CD4-positive, alpha-beta T cell treated with Interleukin-6 for 4 hours (primary cell): ENCODE measurements around the gene CHORDC1.
"Not testable (repeated sequence)": the region's sequence is repeated elsewhere in the genome, so short reads cannot be mapped to it uniquely, and the experiment has no call there.

Experiments
- DNase-seq: peaks from one replicate; pipeline ENCODE4 v3.0.0-alpha.2; 2020; ENCODE audit warnings: mixed read lengths

CHORDC1 gene

DNA sequence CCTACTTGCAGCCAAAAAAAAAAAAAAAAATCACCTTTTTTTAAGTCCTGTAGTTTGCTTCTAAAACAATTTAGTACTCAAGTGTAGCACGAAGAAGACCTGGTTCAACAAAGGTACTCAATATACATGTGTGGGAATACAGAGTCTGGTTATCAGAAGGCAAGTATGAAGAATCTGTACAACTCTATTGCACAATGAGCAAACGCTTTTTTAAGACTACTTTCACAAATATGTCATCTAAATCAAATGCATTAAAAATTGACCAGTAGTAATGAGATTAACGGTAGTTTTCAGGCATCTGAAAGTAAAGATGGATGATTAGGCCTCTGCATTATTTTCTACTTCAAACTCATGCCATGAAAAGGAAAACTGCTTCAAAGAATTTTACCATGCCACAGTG, 9.5 kb downstream of the CHORDC1 start:
- no peak for DNase-seq

DNA sequence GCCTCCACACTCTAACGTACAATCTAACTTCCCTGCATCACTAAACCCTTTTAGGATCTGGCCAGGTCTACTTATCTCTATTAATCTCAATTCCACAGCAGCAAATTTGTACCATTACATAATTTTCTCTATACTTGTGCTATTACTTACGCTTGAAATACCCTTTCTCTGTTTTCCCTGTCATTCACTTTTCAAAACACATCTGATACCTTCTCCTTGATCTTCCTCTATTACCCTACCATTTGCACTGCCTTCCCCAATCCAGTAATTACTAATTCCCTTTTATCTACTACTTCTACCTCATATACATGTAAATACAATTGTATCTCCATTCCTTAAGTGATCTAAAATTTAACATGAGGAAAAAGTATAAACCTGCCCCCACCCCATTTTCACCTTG, 14.0 kb downstream of the CHORDC1 start:
- DNase-seq = no peak

DNA sequence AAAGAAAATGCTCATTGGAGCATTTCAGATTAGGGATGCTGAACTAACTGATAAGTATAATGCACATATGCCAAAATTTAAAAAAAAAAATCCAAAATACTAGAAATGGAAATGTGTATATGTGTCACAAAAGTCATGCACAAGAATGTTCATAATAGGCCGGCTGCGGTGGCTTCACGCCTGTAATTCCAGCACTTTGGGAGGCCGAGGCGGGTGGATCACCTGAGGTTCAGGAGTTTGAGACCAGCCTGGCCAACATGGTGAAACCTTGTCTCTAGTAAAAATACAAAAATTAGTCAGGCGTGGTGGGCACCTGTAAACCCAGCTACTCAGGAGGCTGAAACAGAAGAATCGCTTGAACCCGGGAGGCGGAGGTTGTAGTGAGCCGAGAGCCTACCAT, 14.9 kb downstream of the CHORDC1 start:
- not testable (repeated sequence) for DNase-seq

DNA sequence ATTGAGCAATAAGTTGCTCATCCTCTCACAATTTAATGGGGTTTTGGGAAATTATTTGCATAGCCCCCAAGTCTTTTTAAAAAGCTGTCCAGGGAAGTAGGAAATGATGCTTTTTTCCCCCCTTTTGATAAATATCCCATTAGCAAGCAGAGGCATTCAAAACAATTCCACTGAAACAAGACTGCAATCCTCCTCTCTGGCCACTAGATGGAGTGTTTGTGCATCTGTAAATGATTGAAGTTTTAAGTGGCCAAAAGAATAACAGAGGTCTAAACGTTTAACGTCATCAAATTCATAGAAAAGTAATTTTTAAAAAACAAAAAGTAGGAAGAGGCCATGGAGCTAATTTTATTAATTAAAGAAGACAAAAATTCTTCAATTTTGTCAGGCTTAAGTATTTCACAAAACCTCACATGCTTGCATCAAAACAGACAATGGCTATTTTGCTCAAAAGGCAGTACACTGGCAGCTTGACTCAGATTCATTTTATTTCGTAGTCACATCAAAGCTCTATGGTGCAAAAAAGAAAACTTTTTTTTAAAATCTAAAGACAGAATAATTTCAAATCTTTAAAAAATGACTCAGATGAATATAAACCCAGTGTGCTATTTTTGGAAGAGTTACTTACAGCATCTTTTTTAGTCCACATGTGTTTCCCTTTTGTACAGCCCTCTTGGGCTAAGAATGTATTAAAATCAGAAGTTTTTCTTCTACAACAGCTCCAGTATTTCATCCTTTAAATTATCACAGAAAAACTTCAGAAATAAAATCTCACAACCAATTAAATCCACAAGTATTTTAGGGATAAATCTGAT, 17.8 kb downstream of the CHORDC1 start:
- DNase-seq = peak; percentile 15

DNA sequence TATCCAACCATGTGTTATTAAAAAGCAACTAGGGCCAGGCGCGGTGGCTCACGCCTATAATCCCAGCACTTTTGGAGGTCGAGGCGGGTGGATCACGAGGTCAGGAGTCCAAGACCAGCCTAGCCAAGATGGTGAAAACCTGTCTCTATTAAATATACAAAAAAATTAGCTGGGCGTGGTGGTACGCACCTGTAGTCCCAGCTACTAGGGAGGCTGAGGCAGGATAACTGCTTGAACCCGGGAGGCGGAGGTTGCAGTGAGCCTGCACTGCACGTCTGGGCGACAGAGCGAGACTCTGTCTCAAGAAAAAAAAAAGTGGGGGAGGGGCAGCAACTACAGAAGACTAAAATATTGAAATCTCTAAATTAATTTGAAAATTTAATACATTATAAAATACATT, 18.4 kb downstream of the CHORDC1 start:
- DNase-seq = no peak

DNA sequence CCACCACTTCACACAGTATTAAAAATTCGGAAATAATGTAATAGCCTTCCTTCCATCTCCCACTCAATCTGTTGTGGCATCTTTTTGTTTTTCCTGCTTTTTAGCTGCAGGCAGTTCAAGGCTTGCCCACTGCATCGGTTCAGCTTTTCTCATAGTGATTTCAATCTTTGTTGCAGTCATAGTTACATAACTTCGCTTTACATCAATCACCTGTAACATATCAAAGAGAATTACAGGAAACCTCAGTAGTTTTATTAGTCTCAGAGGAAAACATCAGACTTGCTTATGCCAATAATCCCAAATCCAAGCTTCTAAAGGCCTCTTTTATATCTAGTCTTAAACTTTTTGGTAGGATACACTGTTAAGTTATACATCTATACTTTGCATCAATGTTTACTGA, 20.5 kb downstream of the CHORDC1 start:
- no peak for DNase-seq

DNA sequence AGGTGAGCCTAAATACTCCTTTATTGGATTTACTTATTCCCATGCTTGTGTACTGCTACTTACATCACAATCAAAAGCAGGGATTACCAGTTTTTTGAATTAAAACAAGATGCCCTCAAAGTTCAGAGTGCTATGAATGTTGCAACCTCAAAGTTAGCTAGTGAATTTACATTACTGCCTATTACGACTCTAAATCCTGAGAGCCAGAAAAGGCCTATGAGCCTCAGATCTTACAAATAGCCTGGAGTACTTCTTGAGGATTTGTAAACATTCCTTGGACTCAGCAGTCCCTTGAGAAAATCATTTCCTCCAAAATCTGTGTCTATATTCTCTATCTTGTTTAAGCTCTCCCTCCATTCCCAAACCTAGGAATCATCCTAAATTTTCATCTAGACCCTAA, 25.5 kb downstream of the CHORDC1 start:
- DNase-seq = no peak

DNA sequence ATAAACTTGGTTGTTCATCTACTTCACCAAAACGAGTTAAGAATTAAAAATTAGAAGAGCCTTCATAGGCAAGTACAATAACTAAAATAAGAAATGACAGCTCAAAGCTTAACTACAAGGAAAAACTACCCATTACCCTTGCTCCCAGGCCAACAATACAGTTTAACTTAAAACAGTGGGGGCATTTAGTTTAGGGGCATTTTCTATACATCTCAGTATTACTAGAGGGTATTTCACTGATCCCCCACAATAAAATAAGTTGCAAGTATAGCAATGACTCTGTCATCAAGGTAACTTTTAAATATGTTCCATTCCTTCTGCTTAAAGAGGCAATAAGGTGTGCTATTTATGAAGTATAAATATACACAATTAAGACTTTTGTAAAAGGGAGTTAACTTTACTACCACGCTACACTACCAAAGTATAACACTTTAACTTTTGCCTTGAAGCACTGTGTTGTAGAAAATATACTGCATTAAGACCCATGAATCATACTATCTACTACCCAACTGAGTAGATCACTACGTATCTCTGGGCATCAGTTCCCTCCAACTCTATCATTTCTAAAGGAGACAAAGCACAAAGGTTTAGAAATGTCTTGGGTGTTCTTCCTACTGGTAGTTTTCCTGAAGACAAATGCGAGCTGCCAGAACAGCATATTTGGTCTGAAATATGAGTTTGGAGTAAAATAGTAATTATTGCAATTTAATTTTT, 29.8 kb downstream of the CHORDC1 start:
- DNase-seq = no peak

DNA sequence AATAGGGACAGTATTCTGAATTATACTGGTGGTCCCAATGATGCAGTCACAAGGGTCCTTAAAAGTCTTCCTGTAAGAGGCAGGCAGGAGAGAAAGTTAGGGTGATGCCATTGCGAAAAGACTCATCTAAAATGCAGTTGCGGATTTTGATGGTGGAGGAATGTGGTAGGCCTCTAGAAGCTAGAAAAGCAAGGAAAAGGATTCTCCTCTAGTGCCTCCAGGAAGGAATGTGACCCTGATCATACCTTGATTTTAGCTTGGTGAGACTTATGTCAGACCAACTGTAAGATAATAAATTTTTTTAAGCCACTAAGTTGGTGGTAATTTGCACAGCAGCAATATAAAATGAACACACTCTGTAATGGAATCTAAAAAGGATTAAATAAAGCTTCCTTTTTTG, 33.8 kb downstream of the CHORDC1 start:
- DNase-seq = no peak

DNA sequence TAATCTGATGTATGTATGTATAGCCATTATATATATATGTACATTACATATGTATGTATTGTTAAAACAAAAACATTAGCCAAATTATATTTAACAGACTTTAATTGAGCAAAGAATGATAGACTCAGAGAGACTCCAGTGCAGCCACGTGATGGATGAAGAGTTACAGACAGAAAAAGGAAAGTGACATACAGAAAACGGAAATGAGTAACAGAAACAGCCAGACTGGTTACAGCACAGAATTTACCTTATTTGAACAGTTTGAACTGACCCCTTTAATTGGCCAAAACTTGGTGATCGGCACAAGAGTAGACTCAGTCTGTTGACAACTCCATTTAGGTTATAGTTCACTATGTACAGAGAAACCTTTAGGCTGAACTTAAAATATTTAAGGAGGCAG, 35.0 kb downstream of the CHORDC1 start:
- DNase-seq = no peak

DNA sequence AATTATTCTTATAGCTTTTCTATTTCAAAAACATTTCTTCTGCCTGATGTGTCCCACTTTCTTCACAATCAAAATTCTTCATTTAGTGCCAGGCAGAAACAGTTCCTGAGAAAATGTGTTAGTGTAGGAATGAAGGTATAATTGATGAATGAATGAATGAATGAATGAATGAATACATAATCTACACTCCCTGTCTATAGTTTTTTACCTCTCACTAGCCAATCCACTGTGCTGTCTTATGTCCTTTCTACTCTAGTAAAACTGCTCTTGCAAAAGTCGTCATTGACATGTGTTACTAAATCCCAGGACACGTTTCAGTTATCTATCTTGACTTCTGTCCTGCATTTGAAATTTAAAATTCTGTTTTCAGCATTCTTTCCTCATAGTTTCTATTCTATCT, 42.9 kb downstream of the CHORDC1 start:
- DNase-seq = no peak

DNA sequence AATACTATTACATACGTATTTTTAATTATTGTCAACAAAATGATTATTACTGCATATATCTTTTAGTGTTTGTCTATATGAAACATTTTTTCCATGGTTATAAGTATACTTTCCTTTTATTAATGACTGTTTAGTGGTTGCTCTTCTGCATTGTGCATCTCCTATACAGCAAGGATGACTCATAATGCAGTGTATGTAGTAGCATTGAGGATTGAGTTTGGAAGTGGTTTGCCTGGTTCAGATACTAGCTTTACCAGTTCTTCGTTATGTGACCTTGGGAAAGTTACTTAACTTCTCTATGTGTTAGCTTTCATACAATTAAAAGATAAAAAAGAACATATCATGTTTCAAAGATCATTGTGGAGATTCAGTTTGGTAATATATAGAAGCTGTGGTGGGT, 44.1 kb downstream of the CHORDC1 start:
- DNase-seq = no peak

DNA sequence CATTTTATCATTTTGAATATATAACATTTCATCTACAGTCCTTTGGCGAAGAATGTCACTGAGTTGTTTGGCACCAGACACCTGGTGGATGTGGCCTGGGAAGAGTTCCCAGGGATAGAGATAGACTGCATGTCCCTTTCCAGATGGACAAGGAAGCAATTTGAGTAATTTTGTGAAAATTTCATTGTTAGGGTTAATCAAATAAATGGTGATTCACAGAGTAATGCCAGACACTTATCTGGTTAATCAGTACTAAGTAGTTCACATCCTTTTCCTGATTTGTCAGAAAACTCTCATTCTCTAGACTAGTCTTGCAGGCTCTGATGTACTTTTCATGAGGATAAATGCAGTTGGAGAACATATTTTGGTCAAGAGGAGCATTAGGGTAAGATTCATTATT, 46.8 kb downstream of the CHORDC1 start:
- no peak for DNase-seq

DNA sequence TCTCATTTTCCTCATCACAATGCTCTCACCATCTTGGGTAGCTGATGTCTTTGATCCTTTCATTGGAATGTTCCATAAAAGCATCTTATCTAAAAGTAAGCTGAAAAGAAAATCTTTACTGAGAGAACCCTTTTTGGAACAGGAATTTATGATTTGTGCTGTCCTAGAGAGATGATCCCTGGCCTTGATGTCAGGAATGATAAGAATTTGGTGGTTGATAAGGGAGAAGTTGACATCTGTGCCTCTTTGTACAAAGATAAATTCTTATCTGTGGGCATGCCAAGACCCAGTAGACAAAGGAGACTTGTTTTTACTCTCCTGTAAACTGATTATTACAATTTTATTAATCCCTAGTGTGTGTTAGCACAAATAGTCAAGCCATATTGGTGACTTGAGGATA, 51.5 kb downstream of the CHORDC1 start:
- DNase-seq = no peak

DNA sequence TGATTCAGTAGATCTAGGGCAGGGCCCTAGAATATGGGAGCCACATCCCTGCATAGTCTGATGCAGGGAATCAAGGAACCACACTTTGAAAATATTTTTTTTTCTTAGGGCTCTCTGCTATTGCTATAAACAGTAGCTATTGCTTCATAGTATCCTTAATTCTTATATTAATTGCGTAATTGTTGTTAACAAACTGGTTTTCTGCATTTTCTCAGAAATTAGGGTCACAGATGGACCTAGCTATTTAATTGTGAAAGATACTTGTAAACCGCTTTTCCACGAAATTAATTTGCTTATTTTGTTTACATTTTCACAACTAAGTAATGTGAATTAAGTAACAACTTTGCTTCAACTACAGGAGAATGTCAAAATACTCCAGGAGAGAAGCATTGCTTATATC, 54.3 kb downstream of the CHORDC1 start:
- no peak for DNase-seq

DNA sequence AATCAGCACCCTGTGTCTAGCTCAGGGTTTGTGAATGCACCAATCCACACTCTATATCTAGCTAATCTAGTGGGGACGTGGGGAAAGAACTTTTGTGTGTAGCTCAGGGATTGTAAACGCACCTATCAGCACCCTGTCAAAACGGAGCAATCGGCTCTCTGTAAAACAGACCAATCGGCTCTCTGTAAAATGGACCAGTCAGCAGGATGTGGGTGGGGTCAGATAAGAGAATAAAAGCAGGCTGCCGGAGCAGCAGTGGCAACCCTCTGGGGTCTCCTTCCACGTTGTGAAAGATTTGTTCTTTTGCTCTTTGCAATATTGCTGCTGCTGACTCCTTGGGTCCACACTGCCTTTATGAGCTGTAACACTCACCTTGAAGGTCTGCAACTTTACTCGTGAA, 55.1 kb downstream of the CHORDC1 start:
- DNase-seq = not testable (repeated sequence)

DNA sequence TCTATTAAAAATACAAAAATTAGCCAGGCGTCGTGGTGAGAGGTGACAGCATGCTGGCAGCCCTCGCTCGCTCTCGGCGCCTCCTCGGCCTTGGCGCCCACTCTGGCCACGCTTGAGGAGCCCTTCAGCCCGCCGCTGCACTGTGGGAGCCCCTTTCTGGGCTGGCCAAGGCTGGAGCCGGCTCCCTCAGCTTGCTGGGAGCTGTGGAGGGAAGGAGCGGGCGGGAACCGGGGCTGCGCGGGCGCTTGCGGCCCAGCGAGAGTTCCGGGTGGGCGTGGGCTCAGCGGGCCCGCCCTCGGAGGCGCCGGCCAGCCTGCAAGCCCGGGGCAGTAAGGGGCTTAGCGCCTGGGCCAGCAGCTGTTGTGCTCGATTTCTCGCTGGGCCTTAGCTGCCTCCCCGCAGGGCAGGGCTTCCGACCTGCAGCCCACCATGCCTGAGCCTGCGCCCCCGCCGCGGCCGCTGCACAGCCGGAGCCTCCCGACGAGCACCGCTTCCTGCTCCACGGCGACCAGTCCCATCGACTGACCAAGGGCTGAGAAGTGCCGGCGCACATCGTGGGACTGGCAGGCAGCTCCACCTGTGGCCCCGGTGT, 55.8 kb downstream of the CHORDC1 start:
- DNase-seq = not testable (repeated sequence)
